GM12878 (cell line): ENCODE measurements around the gene TP73. TPM values are rescaled to one million over a fixed set of nuclear protein-coding genes. Genes with fewer than 3 reads are reported as not detected.

ENCODE experiments used
- BACH1 ChIP-seq: fragments of 450-650 bp; IDR thresholded peaks from 2 replicates; pipeline ENCODE4 v1.6.1; 2017; ENCODE audit warnings: mild to moderate bottlenecking, borderline replicate concordance
- CHD4 ChIP-seq: fragments of 200-600 bp; sonication (generic); IDR thresholded peaks from 2 replicates; pipeline ENCODE4 v1.6.1; 2016; ENCODE audit warnings: mild to moderate bottlenecking
- EZH2 ChIP-seq: IDR thresholded peaks from 2 replicates; pipeline ENCODE4 v1.6.1; 2012; ENCODE audit warnings: low read depth, mild to moderate bottlenecking, control low read depth, inconsistent platforms, low read length, borderline replicate concordance; ENCODE audit not compliant: control insufficient read depth
- IRF3 ChIP-seq: fragments of 450-650 bp; IDR thresholded peaks from 2 replicates; pipeline ENCODE4 v1.6.1; 2014; ENCODE audit warnings: mild to moderate bottlenecking
- LARP7 ChIP-seq: fragments of 450-650 bp; IDR thresholded peaks from 2 replicates; pipeline ENCODE4 v1.6.1; 2017; ENCODE audit warnings: mild to moderate bottlenecking
- MEF2B ChIP-seq: fragments of 450-650 bp; IDR thresholded peaks from 2 replicates; pipeline ENCODE4 v1.6.1; 2018; ENCODE audit warnings: mild to moderate bottlenecking, moderate library complexity; ENCODE audit not compliant: partially characterized antibody, poor library complexity, severe bottlenecking
- NFYA ChIP-seq: IDR thresholded peaks from 2 replicates; pipeline ENCODE4 v1.6.1; 2011; ENCODE audit warnings: low read depth, mild to moderate bottlenecking, low read length, improper control_type of control experiment, borderline replicate concordance
- RAD21 ChIP-seq: IDR thresholded peaks from 2 replicates; pipeline ENCODE4 v1.6.1; 2011; ENCODE audit warnings: mild to moderate bottlenecking, low read depth, low read length, moderate library complexity; ENCODE audit not compliant: insufficient read depth
- SIX5 ChIP-seq: IDR thresholded peaks from 2 replicates; pipeline ENCODE4 v1.6.1; 2011; ENCODE audit warnings: mild to moderate bottlenecking, low read depth, low read length, moderate library complexity; ENCODE audit not compliant: severe bottlenecking
- SMC3 ChIP-seq: IDR thresholded peaks from 2 replicates; pipeline ENCODE4 v1.6.1; 2011; ENCODE audit warnings: low read length, improper control_type of control experiment, borderline replicate concordance
- SREBF2 ChIP-seq: IDR thresholded peaks from 2 replicates; pipeline ENCODE4 v1.6.1; 2012; ENCODE audit warnings: mild to moderate bottlenecking, low read length
- SUPT20H ChIP-seq: IDR thresholded peaks from 2 replicates; pipeline ENCODE4 v1.6.1; 2011; ENCODE audit warnings: low read depth, mild to moderate bottlenecking, low read length, moderate library complexity, borderline replicate concordance; ENCODE audit not compliant: control insufficient read depth
- TCF3 ChIP-seq: IDR thresholded peaks from 2 replicates; pipeline ENCODE4 v1.6.1; 2012; ENCODE audit warnings: low read depth, mild to moderate bottlenecking, low read length, borderline replicate concordance; ENCODE audit not compliant: insufficient read depth
- WRNIP1 ChIP-seq: IDR thresholded peaks from 2 replicates; pipeline ENCODE4 v1.6.1; 2011; ENCODE audit warnings: low read depth, low read length, improper control_type of control experiment, borderline replicate concordance
- YY1 ChIP-seq: IDR thresholded peaks from 2 replicates; pipeline ENCODE4 v1.6.1; 2011; ENCODE audit warnings: low read depth, mild to moderate bottlenecking, low read length
- ZNF24 ChIP-seq: fragments of 450-650 bp; IDR thresholded peaks from 2 replicates; pipeline ENCODE4 v1.6.1; 2017; ENCODE audit warnings: antibody characterized with exemption, mild to moderate bottlenecking
- ZSCAN29 ChIP-seq: fragments of 450-650 bp; IDR thresholded peaks from 2 replicates; pipeline ENCODE4 v1.6.1; 2017; ENCODE audit warnings: mild to moderate bottlenecking, moderate library complexity
- polyA plus RNA-seq, 11 experiments: library from polyadenylated mRNA; depleted of rRNA in 4 of 11; unstranded in 6 of 11; stranded (reverse) in 5 of 11; fragments of >200 nt; fragmentation: Nextera tagmentation in 4 of 11; fragmentation: Illumina TruSeq in 1 of 11; extraction: Ambion mirVana in 4 of 11; extraction: Trizol in 1 of 11; gene quantifications; 1 replicate in 1 of 11; 2 replicates in 10 of 11; pipeline versions ENCODE4 v1.2.1 to v1.2.3, GENCODE V29; 2011 to 2016; ENCODE audit warnings: inconsistent platforms in 2 of 11, missing spikeins in 2 of 11, low read depth in 1 of 11
- total RNA-seq, 4 experiments: library from RNA; depleted of rRNA in 3 of 4; stranded (reverse); fragments of >200 nt in 3 of 4; fragmentation: Illumina TruSeq in 1 of 4; extraction: Trizol in 1 of 4; gene quantifications; 2 replicates each; pipeline versions ENCODE4 v1.2.1 to v1.2.3, GENCODE V29; 2013 to 2021
- TF ChIP-seq, protein P1 (sequence below): IDR thresholded peaks from 2 replicates; pipeline ENCODE4 v1.6.1; 2011; ENCODE audit warnings: low read depth, mild to moderate bottlenecking, low read length, moderate library complexity, borderline replicate concordance; ENCODE audit errors: extremely low read depth
- TF ChIP-seq, protein P2 (sequence below): fragments of 450-650 bp; IDR thresholded peaks from 2 replicates; pipeline ENCODE4 v1.6.1; 2017; ENCODE audit warnings: mild to moderate bottlenecking
- TF ChIP-seq, protein P3 (sequence below): fragments of 450-650 bp; IDR thresholded peaks from 2 replicates; pipeline ENCODE4 v1.6.1; 2017; ENCODE audit warnings: antibody characterized with exemption, mild to moderate bottlenecking, moderate library complexity
- TF ChIP-seq, protein P4 (sequence below): fragments of 450-650 bp; IDR thresholded peaks from 2 replicates; pipeline ENCODE4 v1.6.1; 2017; ENCODE audit warnings: mild to moderate bottlenecking, moderate library complexity

TP73 gene
- total and polyA plus RNA-seq, 10 of the 15 experiments (the other 5 are each of a cell fraction or from before 2014, with no cell fraction given) = 0.08 to 54.2 (median 14.9) TPM

- TF ChIP-seq CHD4 = no peak
- no peak for TF ChIP-seq RAD21
- TF ChIP-seq, protein P1, sequence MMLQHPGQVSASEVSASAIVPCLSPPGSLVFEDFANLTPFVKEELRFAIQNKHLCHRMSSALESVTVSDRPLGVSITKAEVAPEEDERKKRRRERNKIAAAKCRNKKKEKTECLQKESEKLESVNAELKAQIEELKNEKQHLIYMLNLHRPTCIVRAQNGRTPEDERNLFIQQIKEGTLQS = no peak
- no peak for TF ChIP-seq YY1
- TF ChIP-seq IRF3 = no peak
- TF ChIP-seq SIX5 = no peak
- TF ChIP-seq EZH2 = no peak
- TF ChIP-seq TCF3 = 0 out of 2 replicates have a peak, but pooled peaks have one; percentile 39
- TF ChIP-seq SUPT20H = no peak
- TF ChIP-seq, protein P2, sequence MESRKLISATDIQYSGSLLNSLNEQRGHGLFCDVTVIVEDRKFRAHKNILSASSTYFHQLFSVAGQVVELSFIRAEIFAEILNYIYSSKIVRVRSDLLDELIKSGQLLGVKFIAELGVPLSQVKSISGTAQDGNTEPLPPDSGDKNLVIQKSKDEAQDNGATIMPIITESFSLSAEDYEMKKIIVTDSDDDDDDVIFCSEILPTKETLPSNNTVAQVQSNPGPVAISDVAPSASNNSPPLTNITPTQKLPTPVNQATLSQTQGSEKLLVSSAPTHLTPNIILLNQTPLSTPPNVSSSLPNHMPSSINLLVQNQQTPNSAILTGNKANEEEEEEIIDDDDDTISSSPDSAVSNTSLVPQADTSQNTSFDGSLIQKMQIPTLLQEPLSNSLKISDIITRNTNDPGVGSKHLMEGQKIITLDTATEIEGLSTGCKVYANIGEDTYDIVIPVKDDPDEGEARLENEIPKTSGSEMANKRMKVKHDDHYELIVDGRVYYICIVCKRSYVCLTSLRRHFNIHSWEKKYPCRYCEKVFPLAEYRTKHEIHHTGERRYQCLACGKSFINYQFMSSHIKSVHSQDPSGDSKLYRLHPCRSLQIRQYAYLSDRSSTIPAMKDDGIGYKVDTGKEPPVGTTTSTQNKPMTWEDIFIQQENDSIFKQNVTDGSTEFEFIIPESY = no peak
- TF ChIP-seq LARP7 = no peak
- no peak for TF ChIP-seq WRNIP1
- no peak for TF ChIP-seq SMC3
- TF ChIP-seq, protein P3, sequence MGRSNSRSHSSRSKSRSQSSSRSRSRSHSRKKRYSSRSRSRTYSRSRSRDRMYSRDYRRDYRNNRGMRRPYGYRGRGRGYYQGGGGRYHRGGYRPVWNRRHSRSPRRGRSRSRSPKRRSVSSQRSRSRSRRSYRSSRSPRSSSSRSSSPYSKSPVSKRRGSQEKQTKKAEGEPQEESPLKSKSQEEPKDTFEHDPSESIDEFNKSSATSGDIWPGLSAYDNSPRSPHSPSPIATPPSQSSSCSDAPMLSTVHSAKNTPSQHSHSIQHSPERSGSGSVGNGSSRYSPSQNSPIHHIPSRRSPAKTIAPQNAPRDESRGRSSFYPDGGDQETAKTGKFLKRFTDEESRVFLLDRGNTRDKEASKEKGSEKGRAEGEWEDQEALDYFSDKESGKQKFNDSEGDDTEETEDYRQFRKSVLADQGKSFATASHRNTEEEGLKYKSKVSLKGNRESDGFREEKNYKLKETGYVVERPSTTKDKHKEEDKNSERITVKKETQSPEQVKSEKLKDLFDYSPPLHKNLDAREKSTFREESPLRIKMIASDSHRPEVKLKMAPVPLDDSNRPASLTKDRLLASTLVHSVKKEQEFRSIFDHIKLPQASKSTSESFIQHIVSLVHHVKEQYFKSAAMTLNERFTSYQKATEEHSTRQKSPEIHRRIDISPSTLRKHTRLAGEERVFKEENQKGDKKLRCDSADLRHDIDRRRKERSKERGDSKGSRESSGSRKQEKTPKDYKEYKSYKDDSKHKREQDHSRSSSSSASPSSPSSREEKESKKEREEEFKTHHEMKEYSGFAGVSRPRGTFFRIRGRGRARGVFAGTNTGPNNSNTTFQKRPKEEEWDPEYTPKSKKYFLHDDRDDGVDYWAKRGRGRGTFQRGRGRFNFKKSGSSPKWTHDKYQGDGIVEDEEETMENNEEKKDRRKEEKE = no peak
- TF ChIP-seq MEF2B = peak; percentile 84
- no peak for TF ChIP-seq SREBF2
- no peak for TF ChIP-seq BACH1
- TF ChIP-seq, protein P4, sequence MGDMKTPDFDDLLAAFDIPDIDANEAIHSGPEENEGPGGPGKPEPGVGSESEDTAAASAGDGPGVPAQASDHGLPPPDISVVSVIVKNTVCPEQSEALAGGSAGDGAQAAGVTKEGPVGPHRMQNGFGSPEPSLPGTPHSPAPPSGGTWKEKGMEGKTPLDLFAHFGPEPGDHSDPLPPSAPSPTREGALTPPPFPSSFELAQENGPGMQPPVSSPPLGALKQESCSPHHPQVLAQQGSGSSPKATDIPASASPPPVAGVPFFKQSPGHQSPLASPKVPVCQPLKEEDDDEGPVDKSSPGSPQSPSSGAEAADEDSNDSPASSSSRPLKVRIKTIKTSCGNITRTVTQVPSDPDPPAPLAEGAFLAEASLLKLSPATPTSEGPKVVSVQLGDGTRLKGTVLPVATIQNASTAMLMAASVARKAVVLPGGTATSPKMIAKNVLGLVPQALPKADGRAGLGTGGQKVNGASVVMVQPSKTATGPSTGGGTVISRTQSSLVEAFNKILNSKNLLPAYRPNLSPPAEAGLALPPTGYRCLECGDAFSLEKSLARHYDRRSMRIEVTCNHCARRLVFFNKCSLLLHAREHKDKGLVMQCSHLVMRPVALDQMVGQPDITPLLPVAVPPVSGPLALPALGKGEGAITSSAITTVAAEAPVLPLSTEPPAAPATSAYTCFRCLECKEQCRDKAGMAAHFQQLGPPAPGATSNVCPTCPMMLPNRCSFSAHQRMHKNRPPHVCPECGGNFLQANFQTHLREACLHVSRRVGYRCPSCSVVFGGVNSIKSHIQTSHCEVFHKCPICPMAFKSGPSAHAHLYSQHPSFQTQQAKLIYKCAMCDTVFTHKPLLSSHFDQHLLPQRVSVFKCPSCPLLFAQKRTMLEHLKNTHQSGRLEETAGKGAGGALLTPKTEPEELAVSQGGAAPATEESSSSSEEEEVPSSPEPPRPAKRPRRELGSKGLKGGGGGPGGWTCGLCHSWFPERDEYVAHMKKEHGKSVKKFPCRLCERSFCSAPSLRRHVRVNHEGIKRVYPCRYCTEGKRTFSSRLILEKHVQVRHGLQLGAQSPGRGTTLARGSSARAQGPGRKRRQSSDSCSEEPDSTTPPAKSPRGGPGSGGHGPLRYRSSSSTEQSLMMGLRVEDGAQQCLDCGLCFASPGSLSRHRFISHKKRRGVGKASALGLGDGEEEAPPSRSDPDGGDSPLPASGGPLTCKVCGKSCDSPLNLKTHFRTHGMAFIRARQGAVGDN = no peak
- no peak for TF ChIP-seq ZNF24
- TF ChIP-seq NFYA = no peak
- TF ChIP-seq ZSCAN29 = no peak
Observed at GRCh38 chr1:3718764-3719163, 66.4 kb downstream of the TP73 start (continued).
